Endothelial cell (in vitro differentiated cells): ENCODE results near the gene TLCD3A. TPM values are rescaled to one million over a fixed set of nuclear protein-coding genes. Genes with fewer than 3 reads are reported as not detected.
A peak's percentile ranks its signal among the peaks of the same experiment; 100 is the strongest.

ENCODE experiments used
- DNase-seq: peaks from one replicate; pipeline ENCODE4 v3.0.0; 2021; ENCODE audit warnings: low spot score
- H3K27ac Mint-ChIP-seq: one replicate; pipeline ENCODE4 v1.8.0; 2021; ENCODE audit warnings: mixed read lengths, inconsistent platforms; ENCODE audit not compliant: unreplicated experiment
- H3K27me3 Mint-ChIP-seq: one replicate; pipeline ENCODE4 v1.8.0; 2021; ENCODE audit warnings: mild to moderate bottlenecking, moderate library complexity, mixed read lengths, inconsistent platforms; ENCODE audit not compliant: unreplicated experiment
- H3K36me3 Mint-ChIP-seq: one replicate; pipeline ENCODE4 v1.8.0; 2021; ENCODE audit warnings: mild to moderate bottlenecking, low read depth, mixed read lengths, inconsistent platforms; ENCODE audit not compliant: unreplicated experiment
- H3K4me1 Mint-ChIP-seq: one replicate; pipeline ENCODE4 v1.8.0; 2021; ENCODE audit warnings: mild to moderate bottlenecking, mixed read lengths, inconsistent platforms; ENCODE audit not compliant: unreplicated experiment
- H3K4me3 Mint-ChIP-seq: one replicate; pipeline ENCODE4 v1.8.0; 2021; ENCODE audit warnings: mild to moderate bottlenecking, mixed read lengths, inconsistent platforms; ENCODE audit not compliant: unreplicated experiment
- H3K9me3 Mint-ChIP-seq: one replicate; pipeline ENCODE4 v1.8.0; 2021; ENCODE audit warnings: mixed read lengths, inconsistent platforms; ENCODE audit not compliant: unreplicated experiment
- total RNA-seq: library from RNA; stranded (reverse); fragmentation: NEBNext Ultra II Directional; extraction: Animal tissue kit (Norgen Biotek cat#: 25700); gene quantifications from one replicate; pipeline ENCODE4 v1.2.1, GENCODE V29; 2021; ENCODE audit not compliant: unreplicated experiment
- TF ChIP-seq, protein P1 (sequence below): fragments of 200-600 bp; sonication (generic); IDR thresholded peaks from one replicate; pipeline ENCODE4 v1.5.0; 2021; ENCODE audit warnings: antibody characterized with exemption; ENCODE audit not compliant: unreplicated experiment

The TLCD3A gene
- total RNA-seq, 1 donor from 2014 or later = 24.6 TPM

DNA sequence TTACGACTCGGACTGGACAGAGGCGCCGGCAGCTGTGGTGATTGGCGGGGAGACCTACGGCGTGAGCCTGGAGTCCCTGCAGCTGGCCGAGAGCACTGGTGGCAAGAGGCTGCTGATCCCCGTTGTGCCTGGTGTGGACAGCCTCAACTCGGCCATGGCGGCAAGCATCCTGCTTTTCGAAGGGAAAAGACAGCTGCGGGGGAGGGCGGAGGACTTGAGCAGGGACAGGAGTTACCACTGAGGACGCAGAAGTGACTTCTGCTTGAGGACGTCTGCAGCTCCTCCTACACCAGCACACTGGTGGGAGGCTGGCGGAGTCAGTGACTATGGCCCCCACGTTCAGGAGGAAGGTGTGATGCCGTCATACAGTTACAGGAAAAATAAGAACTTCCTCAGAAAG, 59.4 kb downstream of the TLCD3A start:
- peaks cover 26% of the 10 kb centered on the region for H3K36me3 Mint-ChIP-seq
- no peaks in the 10 kb centered on the region for H3K9me3 Mint-ChIP-seq
- DNase-seq = no peak
- H3K4me3 Mint-ChIP-seq = no peak overlapping the region
- H3K4me1 Mint-ChIP-seq = peaks cover 19% of the 10 kb centered on the region
- peak overlapping the region; percentile 38 for H3K27ac Mint-ChIP-seq
- TF ChIP-seq, protein P1, sequence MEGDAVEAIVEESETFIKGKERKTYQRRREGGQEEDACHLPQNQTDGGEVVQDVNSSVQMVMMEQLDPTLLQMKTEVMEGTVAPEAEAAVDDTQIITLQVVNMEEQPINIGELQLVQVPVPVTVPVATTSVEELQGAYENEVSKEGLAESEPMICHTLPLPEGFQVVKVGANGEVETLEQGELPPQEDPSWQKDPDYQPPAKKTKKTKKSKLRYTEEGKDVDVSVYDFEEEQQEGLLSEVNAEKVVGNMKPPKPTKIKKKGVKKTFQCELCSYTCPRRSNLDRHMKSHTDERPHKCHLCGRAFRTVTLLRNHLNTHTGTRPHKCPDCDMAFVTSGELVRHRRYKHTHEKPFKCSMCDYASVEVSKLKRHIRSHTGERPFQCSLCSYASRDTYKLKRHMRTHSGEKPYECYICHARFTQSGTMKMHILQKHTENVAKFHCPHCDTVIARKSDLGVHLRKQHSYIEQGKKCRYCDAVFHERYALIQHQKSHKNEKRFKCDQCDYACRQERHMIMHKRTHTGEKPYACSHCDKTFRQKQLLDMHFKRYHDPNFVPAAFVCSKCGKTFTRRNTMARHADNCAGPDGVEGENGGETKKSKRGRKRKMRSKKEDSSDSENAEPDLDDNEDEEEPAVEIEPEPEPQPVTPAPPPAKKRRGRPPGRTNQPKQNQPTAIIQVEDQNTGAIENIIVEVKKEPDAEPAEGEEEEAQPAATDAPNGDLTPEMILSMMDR = no peak
- H3K27me3 Mint-ChIP-seq = peaks cover 9% of the 10 kb centered on the region

DNA sequence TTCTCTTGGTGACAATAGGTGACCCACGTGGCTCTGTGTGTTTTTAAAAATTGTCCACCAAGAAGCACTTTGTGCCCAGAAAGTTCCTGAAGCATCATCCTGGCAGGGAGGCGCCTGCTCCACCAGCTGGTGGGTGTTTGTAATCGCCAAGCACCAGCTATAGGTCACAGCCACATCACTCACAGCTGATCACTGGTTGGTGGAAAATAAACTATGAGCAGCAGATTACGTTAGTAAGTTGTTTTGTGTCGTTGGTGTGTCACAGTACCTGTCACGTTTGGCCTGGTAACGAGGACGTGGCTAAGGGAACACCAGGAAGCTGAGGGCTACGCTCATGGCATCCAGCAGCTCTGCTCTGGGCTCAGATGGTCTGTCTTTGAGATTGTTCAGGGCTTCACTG, 59.9 kb downstream of the TLCD3A start:
- TF ChIP-seq, protein P1 = no peak
- peaks cover 27% of the 10 kb centered on the region for H3K36me3 Mint-ChIP-seq
- peaks cover 19% of the 10 kb centered on the region for H3K4me1 Mint-ChIP-seq
- H3K4me3 Mint-ChIP-seq = no peak overlapping the region
- H3K9me3 Mint-ChIP-seq = no peaks in the 10 kb centered on the region
- peaks cover 9% of the 10 kb centered on the region for H3K27me3 Mint-ChIP-seq
- DNase-seq = no peak
- peak overlapping the region; percentile 77 for H3K27ac Mint-ChIP-seq

Other genes with a start within 250 kb of the TLCD3A start
- 60.0 TPM for gene VPS53, start 17.8 kb upstream of the TLCD3A start, total RNA-seq
- gene GEMIN4, start 19.7 kb downstream of the TLCD3A start, total RNA-seq = 17.7 TPM
- gene GLOD4, start 49.7 kb downstream of the TLCD3A start, total RNA-seq = 93.9 TPM
- 15.9 TPM for gene MRM3, start 49.8 kb downstream of the TLCD3A start, total RNA-seq
- 53.9 TPM for gene NXN, start 247.2 kb downstream of the TLCD3A start, total RNA-seq